Colonic mucosa (tissue), 4 donors: ENCODE data around the gene CCM2L. TPM values are rescaled to one million over a fixed set of nuclear protein-coding genes. Genes with fewer than 3 reads are reported as not detected.

ENCODE experiments used
- DNase-seq: peaks from one replicate; pipeline ENCODE4 v3.0.0-alpha.2; 2020
- H3K27ac ChIP-seq: fragments of 200-600 bp; one replicate; pipeline ENCODE4 v1.8.0; 2021
- H3K27me3 ChIP-seq: fragments of 200-600 bp; one replicate; pipeline ENCODE4 v1.8.0; 2021
- H3K36me3 ChIP-seq: fragments of 200-600 bp; one replicate; pipeline ENCODE4 v1.8.0; 2021
- H3K4me1 ChIP-seq: fragments of 200-600 bp; one replicate; pipeline ENCODE4 v1.8.0; 2021; ENCODE audit warnings: mild to moderate bottlenecking
- H3K4me3 ChIP-seq: fragments of 200-600 bp; one replicate; pipeline ENCODE4 v1.8.0; 2021
- H3K9ac ChIP-seq, 2 donors: one replicate each; pipeline ENCODE4 v1.7.0; 2013; ENCODE audit warnings: control low read depth in 2 of 2, low read depth in 2 of 2, low read length in 2 of 2
- H3K9me3 ChIP-seq: fragments of 200-600 bp; one replicate; pipeline ENCODE4 v1.8.0; 2021
- CTCF ChIP-seq: fragments of 200-600 bp; IDR thresholded peaks from one replicate; pipeline ENCODE4 v1.8.0; 2022; ENCODE audit warnings: antibody characterized with exemption, mild to moderate bottlenecking
- intact Hi-C: fragments of 100-400 bp; cut with DNase I; formaldehyde crosslinking; loops from one replicate; pipeline ENCODE4 v1.14.1; 2022
- total RNA-seq, 2 donors: library from RNA; stranded (reverse); fragmentation: NEBNext Ultra II Directional in 1 of 2; extraction: Animal tissue kit (Norgen Biotek cat#: 25700) in 1 of 2; gene quantifications; one replicate each; pipeline ENCODE4 v1.2.1, GENCODE V29; 2021
- donor health status: healthy.
- donor health status: DM: no; HTN: no; CAD: no.
- donor health status: DM: no; HTN: no; CAD: no.

The CCM2L gene
- total RNA-seq, 2 donors from 2014 or later, result 1.1 to 1.2 TPM

GRCh38 chr20:31968291-31969126, 41.7 kb upstream of the CCM2L start:
- Histone ChIP-seq H3K4me1 (no peaks in the 10 kb centered on the region), H3K27me3 (peaks cover 8% of the 10 kb centered on the region), H3K27ac (no peak overlapping the region), H3K9ac (no peak overlapping the region), H3K36me3 (no peaks in the 10 kb centered on the region), H3K4me3 (no peak overlapping the region), H3K9me3 (no peaks in the 10 kb centered on the region)
- no peak for TF ChIP-seq CTCF
- peak; percentile 67 for DNase-seq
- intact Hi-C loops, result no loop called here

- no peak for TF ChIP-seq CTCF
- Histone ChIP-seq H3K4me3 (no peak overlapping the region), H3K9ac (no peak overlapping the region), H3K4me1 (no peaks in the 10 kb centered on the region), H3K36me3 (no peaks in the 10 kb centered on the region), H3K27me3 (peaks cover 8% of the 10 kb centered on the region), H3K9me3 (no peaks in the 10 kb centered on the region), H3K27ac (no peak overlapping the region)
- intact Hi-C loops, result no loop called here
- no peak for DNase-seq
These were observed 40.2 kb upstream of the CCM2L start for GRCh38 chr20:31969991-31970390.

- no peak for TF ChIP-seq CTCF
- H3K9me3 ChIP-seq, result no peaks in the 10 kb centered on the region
- H3K4me1 ChIP-seq, result no peaks in the 10 kb centered on the region
- H3K36me3 ChIP-seq, result no peaks in the 10 kb centered on the region
- intact Hi-C loops, result no loop called here
- H3K27ac ChIP-seq, result no peak overlapping the region
- peaks cover 4% of the 10 kb centered on the region for H3K27me3 ChIP-seq
- no peak overlapping the region for H3K9ac ChIP-seq
- no peak for DNase-seq
- no peak overlapping the region for H3K4me3 ChIP-seq
These were observed 37.7 kb upstream of the CCM2L start for GRCh38 chr20:31972471-31973021.

- no peak for DNase-seq
- Histone ChIP-seq H3K9me3 (no peaks in the 10 kb centered on the region), H3K9ac (no peak overlapping the region), H3K27me3 (no peaks in the 10 kb centered on the region), H3K4me1 (no peaks in the 10 kb centered on the region), H3K4me3 (no peak overlapping the region), H3K27ac (no peak overlapping the region), H3K36me3 (no peaks in the 10 kb centered on the region)
- TF ChIP-seq CTCF, result no peak
- intact Hi-C loops, result no loop called here
These were observed 35.9 kb upstream of the CCM2L start for GRCh38 chr20:31974296-31974695.

GRCh38 chr20:31974951-31975487, 35.2 kb upstream of the CCM2L start:
- intact Hi-C loops, result no loop called here
- no peak for TF ChIP-seq CTCF

More at GRCh38 chr20:31974951-31975487, 35.2 kb upstream of the CCM2L start:
- Histone ChIP-seq H3K36me3 (no peaks in the 10 kb centered on the region), H3K4me1 (no peaks in the 10 kb centered on the region), H3K27me3 (no peaks in the 10 kb centered on the region), H3K9me3 (no peaks in the 10 kb centered on the region), H3K27ac (no peak overlapping the region), H3K9ac (no peak overlapping the region), H3K4me3 (no peak overlapping the region)
- no peak for DNase-seq
